Stromal cell of bone marrow (primary cell): ENCODE data around the gene BLCAP.

Experiments used
- DNase-seq: peaks from one replicate; pipeline ENCODE4 v3.0.0-alpha.2; 2012; ENCODE audit warnings: low read depth

The BLCAP gene

DNA sequence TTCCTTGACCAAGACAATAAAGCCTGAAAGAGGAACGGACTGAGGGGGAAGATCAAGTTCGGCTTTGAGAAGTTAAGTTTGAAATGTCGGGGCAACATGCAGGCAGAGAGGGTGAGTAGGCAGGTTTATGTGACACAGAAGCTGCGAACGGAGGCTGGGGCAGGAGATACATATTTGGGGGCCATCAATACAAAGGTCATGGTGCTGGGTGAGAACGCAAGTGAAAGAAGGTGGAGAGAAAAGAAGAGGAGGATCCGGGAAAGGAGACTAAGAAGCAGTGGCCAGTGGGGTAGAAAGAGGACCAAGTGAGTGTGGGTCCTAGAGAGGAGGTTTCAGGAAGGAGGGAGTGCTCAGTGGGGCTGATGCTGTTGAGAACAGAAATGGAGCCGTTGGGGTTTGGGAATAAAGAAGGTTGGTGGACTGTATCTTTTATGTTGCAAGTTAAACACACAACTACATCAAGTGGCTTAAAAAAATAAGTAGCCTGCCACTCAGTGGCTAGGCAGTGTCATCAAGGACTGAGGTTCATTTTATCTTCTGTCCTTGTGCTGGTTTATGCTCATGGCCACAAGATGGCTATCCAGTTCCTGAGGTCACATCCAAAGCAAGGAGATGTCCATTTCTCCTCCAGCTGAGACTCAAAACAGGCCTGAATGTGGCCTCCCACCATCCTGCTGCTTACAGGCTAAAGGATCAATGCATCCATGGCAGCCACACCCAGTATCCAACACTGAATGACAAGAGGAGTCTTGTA is 1.7 kb upstream of the BLCAP start:
- DNase-seq, result no peak

DNA sequence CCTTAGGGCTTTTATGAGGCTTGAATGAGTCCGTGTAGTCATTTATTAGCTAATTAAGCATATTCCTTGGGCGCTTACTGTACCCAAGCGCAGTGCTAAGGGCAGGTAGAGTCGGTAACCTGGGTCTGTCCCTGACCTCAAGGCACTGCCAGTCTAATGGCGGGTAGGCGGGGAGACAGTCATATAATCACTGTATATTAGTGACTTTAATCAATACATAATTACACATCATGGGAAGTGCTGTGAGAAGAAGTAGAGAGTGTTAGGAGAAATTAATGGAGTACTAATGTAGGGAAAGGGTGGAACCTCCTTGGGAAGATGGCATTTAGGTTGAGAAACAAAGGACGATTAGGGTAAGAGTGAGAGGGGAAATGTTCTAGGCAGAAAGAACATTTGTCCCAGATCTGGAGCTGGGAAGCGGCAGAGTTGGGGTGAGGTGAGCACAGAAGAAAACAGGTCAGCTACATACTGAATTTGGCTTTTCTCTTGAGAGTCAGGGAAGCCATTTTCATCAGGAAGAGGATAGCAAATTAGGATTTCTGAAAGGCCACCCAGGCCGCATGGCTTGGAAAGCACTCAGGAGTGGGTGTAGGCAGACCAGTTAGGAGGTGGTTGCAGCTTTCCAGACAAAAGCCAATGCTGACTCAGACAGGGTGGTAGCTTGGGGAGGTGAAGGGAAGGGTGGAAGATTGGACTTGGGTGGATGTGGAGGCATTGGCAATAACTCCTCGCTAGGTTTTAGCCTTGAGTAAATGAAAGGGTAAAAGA is 954 bp upstream of the BLCAP start:
- DNase-seq, result no peak

DNA sequence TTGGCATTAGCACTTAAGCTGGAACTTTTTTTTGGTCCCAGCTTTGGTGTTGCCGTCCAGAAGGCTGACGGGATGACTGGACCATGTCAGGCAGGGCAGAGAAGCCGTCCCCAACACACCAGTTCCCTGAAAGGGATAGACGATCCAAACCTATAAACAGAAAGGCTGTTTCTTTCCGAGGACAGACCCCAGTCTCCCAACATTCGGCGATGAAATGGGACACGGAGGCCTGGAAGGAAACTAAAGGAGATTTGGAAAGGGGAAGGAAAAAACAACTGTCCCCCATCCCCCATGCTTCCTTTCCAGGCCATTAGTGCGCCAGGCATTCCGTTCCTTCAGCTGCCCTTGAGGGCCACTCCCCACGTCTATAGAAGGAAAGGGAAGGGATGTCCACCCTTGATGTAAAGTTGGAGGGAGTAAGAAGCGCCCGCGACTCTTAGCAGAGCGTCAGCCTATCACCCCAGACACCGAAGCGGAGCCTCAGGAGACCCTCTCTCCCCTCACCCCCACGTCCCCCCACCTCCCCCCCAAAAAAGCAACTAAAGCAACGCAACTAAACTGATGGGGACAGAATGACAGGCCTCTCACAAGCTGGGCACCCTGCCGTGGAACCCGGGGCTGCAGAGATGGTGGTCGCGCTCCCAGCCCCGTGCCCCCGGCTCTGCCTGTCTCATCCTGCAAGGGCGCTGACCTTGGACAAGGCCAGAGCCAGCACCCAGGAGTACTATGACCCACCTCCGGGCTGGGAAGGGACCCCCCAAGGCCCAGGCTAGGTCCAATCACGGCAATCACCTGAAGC is 638 bp downstream of the BLCAP start:
- no peak for DNase-seq

DNA sequence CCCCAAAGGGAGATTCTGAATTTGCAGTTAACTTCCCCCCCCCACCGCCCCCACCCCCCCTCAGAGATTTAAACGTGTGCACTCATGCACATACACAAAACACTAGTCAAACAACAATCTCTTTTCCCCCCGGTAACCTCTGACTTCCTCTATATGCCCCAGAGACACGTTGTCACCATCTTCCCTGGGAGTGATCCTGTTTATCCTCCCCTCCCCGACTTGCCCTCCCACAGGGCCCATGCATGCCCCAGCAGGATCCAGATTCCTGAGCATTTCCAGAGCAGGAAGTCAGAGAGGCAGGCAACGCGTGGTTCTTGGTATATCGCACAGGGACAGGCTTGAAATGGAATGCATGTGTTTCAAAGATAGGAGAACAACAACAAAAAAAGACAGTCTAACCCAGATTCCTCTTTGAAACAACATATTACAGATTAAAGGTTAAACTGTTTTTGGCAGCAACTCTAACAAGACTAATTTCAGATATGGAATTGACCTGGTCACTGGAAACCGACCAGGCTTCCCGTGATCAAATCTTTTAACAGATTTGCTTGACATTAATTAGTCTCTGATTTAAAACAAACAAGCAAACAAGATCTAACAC is 1.3 kb downstream of the BLCAP start:
- DNase-seq, result no peak

DNA sequence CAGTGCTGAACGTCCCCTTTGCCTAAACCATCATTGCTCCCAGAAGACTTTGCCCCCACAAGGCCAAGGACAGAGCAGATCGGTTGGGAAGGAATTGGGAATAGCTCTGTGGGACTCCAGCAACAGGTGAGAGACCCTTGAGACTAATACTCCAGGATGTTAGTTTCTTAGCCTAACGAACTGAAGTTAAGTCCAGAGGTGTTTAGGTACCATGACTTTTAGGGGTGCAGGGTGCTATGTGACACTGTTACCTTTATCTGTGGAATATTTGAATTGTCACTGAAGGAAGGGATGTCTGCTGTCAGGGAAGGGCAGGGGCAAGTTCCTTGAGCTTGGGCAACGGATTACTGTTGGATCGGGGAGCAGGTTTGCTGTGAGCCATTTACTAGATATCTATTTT is 1.9 kb downstream of the BLCAP start:
- no peak for DNase-seq

DNA sequence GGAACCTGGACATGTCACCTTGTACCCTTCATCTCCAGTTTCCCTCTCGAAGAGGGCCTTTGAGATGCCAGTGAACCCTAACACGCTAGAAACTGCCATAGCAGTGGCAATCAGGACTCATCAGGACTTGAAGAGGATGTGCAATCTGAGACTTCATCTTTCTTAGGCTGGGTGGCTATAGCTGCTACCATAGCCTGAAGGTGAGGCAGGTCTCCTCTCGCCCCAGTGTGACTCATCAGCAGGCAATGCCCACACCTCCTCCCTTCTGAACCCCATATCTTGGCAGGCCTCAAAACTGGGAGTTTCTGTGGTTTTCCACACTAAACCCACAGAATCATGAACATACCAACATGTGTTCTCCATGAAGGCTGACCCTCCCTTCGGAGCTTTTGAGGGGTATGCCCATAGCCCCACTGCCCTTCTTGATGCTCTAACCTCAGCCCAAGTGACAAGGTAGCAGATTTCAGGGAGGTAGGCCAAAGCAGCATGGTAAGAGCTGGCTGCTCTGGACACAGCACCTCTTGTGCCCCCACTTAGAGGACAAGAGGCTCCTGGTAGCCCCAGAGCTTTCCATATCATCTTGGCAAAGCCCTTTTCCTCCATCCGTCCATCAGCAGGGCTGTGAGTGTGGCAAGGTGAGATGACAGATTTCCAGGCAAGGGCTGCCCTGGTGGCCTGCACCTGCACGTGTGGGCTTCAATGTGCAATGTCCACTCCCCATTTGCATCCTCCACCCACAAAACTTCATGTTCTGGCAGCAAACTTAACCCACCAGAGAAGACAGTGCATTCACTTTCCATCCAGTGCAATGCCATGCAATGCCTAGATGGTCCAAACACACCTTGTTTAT is 2.6 kb downstream of the BLCAP start:
- no peak for DNase-seq

DNA sequence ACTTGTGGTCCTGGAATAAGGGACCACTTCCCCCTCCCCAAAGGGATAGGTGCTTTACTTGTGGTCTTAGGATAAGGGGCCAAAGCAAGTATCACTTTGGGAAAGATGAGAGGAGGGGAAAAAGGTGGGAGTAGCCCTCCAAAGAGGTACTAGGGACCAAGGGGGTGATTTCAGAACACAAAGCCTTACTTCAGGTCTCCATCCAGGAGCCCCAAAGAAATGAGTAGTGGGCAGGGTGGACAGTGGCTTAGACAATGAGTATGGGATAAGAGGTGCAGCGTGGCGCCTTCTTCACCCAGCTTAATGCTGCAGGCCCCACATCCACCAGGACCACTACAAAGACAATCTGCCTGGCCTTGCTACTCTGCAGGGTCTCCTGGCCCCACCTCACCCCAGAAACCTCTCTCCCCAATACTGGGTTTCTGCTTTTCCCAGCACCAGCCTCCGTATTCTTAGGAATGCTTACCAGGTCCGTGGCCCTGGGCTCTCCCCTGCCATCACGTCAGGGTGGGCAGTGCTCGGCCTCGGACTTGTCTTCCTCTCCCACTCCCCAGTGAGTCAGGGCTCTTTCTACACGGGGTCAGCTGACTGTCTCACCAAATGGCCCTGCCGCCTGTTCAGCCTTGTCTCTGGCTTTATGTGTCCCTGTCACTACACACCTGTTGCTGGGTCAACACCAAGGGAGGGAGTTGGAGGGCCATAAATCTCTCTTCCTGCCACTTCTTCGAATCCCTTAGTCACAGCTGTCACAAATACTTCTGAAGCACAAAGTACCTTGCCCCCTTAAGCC is 3.6 kb downstream of the BLCAP start:
- no peak for DNase-seq

DNA sequence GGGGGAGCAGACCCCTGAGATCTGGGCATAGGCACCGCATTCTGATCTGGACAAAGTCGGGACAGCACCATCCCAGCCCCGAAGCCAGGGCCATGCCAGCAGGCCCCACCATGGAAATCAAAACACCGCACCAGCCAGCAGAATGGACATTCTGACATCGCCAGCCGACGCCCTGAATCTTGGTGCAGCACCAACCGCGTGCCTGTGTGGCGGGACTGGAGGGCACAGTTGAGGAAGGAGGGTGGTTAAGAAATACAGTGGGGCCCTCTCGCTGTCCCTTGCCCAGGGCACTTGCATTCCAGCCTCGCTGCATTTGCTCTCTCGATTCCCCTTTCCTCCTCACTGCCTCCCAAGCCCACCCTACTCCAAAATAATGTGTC is 4.7 kb downstream of the BLCAP start:
- no peak for DNase-seq

DNA sequence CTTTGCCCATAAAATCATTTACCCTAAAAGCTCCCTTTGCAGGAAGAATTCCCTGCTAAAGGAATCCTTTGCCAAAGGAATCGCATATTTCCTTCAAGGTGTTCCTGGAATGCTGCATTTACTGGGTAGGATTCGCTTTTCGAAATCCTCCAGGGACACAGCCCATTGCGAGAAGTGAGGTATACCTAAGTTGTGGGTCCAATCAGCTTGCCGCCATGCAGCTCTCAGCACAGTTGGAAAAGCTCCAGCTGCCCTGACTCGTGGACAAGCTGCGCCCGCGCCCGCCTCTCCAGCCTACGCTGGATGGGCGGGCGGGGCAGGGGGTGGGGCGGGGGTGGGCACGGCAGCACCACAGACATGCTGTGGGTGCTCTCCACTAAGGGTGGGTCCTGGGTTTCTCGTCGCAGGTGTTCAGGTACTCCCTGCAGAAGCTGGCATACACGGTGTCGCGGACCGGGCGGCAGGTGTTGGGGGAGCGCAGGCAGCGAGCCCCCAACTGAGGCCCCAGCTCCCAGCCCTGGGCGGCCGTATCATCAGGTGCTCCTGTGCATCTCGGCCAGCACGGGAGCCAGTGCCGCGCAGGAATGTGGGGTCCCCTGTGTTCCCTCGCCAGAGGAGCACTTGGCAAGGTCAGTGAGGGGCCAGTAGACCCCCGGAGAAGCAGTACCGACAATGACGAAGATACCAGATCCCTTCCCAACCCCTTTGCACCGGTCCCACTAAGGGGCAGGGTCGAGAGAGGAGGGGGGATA is 5.2 kb downstream of the BLCAP start:
- DNase-seq, result no peak

DNA sequence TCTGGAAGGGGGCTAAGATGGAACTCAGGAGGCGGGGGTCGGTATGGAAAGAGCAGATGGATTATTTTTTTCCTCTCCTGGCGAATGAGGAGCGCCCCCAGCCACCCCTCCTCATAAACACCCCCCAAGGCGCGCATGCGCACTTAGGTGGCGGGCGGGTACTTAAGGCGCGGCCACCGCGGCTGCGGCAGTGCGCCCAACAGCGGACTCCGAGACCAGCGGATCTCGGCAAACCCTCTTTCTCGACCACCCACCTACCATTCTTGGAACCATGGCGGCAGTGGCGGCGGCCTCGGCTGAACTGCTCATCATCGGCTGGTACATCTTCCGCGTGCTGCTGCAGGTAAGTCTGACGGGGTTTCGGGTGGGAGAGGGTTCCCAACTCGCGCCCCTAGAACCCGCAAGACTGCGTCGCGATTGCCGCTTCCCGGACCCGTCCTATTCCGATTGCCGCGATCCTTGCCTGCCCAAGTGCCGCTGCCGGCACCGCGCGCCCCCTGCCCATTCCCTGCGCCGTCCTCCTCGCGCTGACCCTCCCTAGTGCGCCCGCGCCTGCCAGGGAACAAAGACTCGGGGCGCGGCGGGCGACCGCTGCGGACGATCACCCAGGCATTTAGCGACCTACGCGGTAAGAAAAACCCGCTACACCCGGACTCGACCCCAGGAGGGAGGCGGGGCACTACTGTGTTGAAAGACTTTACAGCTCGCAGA is 6.5 kb downstream of the BLCAP start, which contains the start of gene NNAT:
Gene NNAT (plus strand): TSS at position 190 of the 711 bp plus-strand sequence. CDS start 82 bp downstream, at position 272.
- no peak for DNase-seq

DNA sequence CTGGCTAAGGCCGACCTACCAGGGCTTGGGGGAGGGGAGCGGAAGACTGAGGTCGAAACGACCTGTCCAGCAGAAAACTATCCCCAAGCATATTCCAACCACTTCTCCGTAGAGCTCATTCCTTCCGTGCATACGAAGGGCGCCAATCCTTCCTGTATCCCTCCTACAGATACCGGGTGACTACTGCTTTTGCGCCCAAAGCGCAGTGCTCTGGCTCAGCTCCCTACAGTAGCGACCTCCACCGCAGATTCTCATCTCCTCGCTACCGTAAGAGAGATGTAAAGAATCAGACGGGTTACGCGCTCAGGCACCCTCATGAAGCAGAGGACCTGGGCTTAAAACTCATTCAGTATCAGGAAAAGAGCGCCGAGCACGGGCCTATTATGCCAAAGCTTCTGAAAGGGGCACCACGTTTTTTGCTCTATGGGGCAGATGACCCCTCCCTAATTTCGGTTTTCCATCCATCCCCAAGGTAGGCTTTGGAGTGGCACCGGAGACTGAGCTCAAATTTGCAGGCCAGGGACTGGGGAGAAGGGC is 7.2 kb downstream of the BLCAP start:
- DNase-seq, result no peak

DNA sequence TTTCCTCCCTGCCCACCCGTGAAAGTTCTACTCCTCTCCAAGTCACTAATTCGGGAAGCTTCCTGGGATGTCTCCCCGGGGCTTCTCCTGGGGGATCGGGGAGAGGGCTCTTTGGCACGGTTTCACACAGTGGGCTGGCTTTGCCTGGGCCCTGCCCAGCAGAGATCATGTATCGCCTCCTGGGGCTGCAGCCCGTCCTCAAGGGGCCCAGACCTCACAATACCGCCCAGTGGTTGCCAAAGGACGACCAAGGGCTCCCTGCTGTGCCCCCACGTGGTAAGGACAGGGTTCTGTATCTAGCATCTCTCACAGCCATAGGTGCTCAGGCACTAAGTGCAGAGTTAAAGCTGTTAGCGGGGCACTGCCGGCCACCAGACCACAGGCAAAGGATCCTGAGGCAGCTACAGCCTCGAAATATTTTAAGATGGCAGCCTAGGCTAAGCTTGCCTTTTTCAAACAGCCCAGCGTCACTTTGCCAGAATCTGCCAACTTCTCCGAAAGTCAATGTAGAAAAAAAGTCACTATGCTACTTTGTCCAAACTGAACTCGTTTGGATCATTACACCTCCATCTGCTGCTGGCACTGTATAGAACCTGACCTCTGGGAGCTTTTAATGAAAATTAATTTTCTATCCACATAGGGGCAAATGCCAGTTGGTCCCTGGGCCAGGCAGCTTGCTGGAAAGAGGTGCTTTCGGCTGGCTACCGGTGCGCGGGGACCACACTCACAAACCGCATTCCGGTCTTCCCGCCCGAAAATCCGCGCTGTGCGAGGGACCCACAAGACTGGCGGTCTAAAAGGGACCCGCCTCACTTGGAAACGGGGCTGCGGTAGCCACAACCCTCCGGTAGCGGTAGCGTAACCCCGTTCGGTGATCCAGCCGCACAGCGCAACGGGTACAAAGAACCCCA is 7.9 kb downstream of the BLCAP start:
- DNase-seq, result no peak

DNA sequence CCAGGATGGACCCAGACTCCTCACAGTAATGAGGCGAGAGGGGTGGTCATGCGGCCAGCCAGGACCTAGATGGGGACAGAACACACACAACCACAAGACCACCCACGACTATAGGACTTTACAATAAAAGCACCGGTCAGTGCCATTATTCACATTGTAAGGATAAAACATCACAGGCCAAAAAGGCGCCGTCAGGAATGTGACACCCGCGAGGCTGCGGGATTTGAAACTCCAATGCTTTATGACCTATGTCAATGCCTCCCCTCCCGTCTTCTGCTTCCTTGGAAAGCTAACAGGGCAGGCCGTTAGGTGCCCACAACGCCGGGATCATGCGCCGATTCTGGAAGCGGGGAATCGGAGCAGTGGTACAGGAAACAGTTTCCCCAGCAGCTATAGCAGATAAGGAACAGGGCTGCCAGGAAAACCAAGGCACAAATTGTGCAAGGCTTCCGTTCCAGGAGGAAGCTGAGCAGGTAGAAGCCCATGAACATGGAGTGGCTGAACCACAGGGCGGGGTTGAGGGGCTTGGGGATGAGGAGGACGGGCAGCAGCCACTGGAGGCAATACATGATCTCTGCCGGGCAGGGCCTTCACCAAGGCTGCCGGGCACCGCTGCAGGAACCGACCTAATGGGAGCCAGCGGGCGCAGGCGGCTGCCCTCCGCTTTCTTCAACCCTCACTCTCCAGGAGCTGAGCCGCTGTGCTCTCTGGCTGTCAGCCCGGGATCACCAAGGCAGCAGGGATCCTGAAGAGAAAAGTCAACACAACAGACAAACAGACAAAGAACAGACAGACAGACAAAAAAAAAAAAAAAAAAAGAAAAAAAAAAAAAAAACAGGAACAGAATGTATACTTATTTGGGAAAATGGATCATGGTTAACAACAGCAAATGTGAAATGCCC is 8.8 kb downstream of the BLCAP start:
- no peak for DNase-seq

DNA sequence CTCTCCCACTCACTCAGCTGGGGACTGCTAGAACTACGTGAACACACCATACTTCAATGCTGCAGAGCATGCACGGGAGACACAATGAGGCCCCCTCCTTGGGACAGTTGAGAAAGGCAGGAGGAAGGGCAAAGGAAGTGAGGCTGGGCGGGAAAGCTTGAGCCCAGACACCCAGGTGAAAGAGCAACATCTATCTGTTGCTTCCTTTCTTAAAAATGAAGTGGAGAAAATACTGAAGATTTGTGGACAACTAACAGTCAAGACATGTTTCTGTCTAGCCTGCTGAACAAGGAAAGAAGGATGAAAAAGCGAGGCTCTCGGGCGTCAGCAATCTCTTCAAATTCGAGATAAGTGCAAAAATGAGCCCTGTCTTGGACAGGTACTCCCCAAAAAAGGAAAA is 9.6 kb downstream of the BLCAP start:
- no peak for DNase-seq

DNA sequence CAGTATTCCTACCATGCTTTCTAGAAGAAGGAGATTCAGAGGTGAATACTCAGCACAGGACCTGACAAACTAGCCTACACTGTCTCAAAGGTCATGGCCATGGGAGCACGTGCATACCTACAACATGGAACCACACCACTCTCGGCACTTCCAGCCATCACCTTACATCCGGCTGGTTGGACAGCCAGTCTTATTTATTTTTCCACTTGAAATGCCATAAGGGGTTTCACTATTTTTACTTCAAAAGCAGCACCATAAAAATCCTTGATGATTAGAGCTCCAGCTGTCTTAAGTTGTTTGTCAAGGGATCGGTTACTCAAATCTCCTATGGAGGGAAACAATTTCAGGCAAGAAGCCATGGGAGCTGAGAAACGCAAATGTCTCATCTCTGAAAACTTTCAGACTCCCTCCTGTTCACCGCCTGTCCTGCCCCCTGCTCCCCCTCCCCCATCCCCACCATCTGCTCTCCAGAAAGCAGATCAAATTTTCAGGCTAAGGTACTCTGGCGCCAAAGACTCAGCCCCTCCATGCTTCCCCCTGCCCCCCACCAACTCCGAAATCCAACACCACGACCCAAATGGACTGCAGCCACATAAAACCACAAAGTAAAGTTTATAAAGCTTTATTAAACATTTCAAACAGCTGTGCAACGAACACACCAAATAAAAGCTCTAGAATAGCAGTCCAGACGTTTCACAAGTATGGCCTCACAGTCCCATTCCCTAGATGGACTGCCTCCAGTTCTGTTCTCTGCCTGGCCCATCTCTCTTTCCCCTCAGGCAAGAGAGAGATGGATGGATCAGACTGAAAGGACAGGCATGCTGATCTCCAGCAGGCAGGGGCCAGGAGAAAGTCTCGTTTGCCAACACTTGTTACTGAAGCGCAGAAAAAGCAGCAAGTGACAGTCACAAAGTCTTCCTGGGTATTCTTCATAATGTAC is 10.6 kb downstream of the BLCAP start:
- DNase-seq, result no peak

DNA sequence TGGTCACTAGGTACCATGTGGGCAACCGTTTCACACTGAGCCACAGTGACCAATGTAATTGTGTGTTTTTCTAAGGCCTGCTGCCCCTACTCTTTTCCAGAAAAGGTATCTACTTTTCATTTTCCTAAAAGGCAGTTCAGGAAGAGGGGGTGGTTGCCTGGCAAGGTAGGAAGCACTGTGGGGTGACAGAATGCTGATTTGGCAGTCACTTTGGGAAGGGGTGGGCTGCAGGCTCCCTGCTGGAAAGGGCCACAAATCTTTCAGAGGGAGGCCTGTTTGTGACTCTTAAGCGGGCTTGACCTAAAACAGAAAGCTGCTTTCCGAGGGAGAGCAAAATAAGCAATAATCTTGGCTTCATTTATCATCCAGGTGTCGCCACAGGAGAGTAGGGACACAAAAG is 11.8 kb downstream of the BLCAP start:
- DNase-seq, result no peak
